GM19193 (cell line): ENCODE results near the gene GRM8.

Source experiments
- POLR2A ChIP-seq: IDR thresholded peaks from 4 replicates; pipeline ENCODE4 v1.6.1; 2011; ENCODE audit not compliant: insufficient read depth, insufficient read length; ENCODE audit errors: extremely low read depth

GRM8 gene

GRCh38 chr7:126698909-126699308, 553.8 kb downstream of the GRM8 start:
- TF ChIP-seq POLR2A = no peak

- TF ChIP-seq POLR2A = no peak
Observed at GRCh38 chr7:126698446-126698845, 554.3 kb downstream of the GRM8 start.

GRCh38 chr7:126696256-126697038, 556.3 kb downstream of the GRM8 start:
- no peak for TF ChIP-seq POLR2A

DNA sequence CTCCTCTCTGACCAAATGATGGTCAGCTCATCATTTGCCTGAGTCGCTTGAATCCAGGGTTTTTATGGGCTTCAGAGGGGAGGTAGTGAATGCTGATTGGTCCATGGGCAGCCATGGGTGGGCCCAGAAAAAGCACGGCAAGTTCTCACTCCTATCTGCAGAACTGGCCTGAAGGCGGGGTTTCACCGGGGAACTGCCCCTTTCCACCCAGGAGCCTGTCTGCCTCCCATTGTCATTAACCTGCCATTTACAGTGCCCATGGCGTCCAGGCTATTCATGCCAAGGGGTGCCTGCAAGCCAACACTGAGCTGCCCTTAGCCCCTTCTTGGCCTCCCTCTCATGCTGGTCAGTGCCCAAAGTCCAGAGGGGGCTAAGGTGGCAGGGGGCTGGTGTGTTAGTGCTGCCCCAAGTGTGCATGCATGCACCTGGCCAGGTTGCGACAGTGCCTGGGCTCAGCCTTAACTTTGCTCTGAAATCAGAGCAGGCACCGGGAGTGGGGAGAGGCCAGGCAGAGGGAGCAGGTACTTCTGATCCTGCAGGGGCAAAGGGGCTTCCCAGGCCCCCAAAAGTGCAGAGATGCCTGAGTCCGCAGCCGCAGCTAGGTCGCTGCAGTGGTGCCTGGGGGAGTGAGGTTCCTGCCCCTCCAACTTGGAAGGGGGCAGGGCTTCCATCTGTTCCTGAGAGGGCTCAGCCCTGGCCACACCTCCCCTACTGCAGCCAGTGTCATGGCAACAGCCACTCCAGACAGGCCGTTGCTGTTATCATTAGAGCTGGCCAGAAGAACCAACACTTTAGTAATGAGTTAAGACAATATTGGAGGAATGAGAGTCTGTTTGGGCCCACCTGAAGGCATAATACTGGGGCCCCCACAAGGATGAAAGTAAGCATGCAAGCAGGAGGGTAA, 561.6 kb downstream of the GRM8 start:
- no peak for TF ChIP-seq POLR2A

- no peak for TF ChIP-seq POLR2A
Observed at GRCh38 chr7:126690104-126690503, 562.6 kb downstream of the GRM8 start.

DNA sequence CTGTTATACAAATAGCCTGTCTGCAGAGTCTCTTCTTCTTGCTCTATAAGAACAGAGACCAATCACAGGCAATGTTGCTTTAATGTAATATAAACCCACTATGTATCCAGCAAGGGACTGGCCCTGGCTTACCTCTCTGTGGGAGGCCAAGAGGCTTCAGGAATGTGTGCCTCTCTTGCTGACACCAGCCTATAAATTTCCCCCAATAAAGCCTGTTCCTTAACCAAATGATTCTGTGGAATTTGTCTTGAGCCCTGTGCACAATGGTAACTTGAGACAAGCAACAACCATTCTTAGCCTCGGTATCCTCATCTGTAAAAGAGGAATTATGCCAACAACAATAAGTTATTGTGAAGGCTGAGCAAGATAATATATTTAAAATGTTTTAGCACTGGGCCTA, 563.7 kb downstream of the GRM8 start:
- no peak for TF ChIP-seq POLR2A

- TF ChIP-seq POLR2A = no peak
Observed at GRCh38 chr7:126686474-126686873, 566.3 kb downstream of the GRM8 start.

DNA sequence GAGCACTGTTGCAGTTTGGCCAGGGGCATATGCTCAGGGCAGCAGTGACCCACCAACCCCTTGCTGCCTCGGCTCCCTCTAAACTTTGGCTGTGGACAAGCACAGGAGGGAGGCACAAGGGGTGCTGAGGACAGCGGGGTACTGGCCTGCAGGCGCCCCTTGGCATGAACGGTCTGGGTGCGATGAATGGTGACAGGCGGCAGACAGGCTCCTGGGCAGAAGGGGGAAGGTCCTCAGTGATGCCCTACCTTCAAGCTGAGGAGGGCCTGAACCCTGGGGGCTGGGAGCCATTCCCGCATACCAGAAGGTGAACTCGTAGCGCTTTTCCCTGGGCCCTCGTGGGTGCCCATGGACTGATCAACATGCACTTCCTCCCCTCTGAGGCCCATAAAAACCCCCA, 567.1 kb downstream of the GRM8 start:
- no peak for TF ChIP-seq POLR2A

GRCh38 chr7:126685018-126685573, 567.6 kb downstream of the GRM8 start:
- no peak for TF ChIP-seq POLR2A

DNA sequence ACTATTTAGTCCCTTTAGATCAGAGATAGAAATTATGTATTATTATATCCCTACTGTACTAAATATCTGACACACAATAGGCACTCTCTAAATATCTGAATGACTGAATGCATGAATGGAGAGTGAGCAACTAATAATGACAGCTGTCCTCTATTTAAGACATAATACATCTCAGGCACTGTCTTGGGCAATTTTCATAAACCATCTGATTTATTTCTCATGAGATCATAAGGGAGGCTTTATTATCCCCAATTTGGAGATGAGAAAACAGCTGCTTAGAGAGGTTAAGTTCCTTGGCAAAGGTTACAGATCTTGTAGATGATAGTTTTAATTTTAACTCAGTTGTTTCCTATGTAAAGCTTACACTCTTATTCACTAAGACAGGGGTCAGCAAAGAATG, 570.6 kb downstream of the GRM8 start:
- TF ChIP-seq POLR2A = no peak

DNA sequence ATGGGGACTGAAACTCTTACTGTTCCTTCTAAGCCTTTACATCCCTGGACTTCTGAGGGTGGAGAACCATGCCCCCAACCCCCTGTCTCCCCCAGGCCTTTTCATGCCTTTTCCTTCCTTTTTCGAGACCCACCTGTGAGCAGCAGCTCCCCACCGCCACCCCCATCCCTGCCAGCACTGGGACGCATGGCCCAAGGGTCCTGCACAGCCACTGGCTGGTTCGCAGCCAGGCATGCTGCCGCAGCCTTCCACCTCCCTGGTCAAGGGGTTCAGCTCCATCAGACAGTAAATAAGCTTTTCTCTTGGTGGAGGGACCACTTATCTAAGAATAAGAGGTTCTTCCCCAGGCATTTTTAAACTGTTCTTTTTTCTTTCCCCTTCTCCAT, 584.4 kb downstream of the GRM8 start:
- no peak for TF ChIP-seq POLR2A

DNA sequence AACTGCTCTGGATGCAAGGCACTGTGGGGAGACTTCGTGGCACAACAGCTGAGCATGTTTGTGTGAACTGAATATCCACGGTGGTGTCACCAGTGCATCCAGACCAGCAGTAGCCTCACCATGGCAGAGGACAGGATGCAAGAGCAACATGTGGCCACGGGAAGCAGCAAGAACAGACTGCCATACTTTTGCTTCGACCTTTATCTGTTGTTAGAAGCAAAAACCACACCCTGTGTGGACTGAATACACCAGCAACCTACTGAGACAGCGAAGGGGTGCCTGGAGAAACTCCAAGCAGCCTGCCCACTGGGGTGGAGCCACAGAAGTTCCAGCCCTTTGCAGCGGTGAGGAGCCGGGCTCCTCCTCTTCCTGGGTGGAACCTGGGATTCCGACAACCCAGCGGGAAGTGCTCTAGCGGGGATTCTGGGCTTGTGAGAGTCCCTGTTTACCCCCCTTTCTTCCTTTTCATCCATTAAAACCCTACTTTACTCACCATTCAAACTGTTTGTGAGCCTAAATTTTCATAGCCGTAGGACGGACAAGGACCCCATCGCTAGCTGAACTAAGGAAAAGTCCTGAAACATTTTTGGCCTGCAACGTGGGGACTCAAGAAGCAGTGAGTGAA, 584.9 kb downstream of the GRM8 start:
- no peak for TF ChIP-seq POLR2A

GRCh38 chr7:126662856-126663255, 589.9 kb downstream of the GRM8 start:
- no peak for TF ChIP-seq POLR2A

DNA sequence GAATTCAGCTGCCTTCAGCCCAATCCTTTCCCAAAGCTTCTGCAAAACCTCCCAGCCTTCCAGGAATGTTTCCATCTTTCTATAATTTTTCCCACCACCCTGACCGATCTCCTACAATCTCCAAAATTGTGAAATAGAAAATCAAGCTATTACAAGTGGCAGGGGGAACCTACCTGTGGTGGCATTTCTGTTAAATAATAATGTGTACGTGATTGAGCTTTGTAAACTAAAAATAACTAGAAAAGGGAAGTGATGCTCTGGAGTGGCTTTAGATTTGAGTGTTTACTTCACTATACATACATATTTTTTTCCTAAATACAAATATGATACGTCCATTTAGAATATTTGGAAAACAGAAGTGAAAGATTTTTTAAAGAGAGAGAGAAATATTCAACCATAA, 593.6 kb downstream of the GRM8 start:
- TF ChIP-seq POLR2A = no peak

GRCh38 chr7:126658684-126659083, 594.1 kb downstream of the GRM8 start:
- no peak for TF ChIP-seq POLR2A
